WTC11 (cell line): Measurements from ENCODE around the gene CLASP2. TPM values are rescaled to one million over a fixed set of nuclear protein-coding genes. Genes with fewer than 3 reads are reported as not detected.

ENCODE experiments used
- ATAC-seq: fragments of 200-7000 bp; cut with Tn5 transposase; 2 replicates; pipeline ENCODE4 v1.10.0; 2021; ENCODE audit warnings: mild to moderate bottlenecking, moderate library complexity
- CTCF ChIA-PET: fragments of 300-600 bp; sonication (Branson Sonifier 250); formaldehyde crosslinking; loops from one replicate; lab custom pipeline; 2021; ENCODE audit warnings: antibody characterized with exemption; lab: Charles Lee
- POLR2A ChIA-PET: fragments of 350-600 bp; sonication (Branson Sonifier 250); formaldehyde crosslinking; loops from one replicate; lab custom pipeline; 2021; ENCODE audit warnings: antibody characterized with exemption; lab: Charles Lee
- DNase-seq: peaks from one replicate; pipeline ENCODE4 v3.0.0; 2021; ENCODE audit warnings: low spot score
- H3K27ac Mint-ChIP-seq: 2 replicates; pipeline ENCODE4 v1.8.0; 2021; ENCODE audit warnings: mixed read lengths
- H3K27me3 Mint-ChIP-seq: 2 replicates; pipeline ENCODE4 v1.8.0; 2021; ENCODE audit warnings: low read depth, mild to moderate bottlenecking, moderate library complexity, mixed read lengths
- H3K36me3 Mint-ChIP-seq: 2 replicates; pipeline ENCODE4 v1.8.0; 2021; ENCODE audit warnings: mixed read lengths
- H3K4me1 Mint-ChIP-seq: 2 replicates; pipeline ENCODE4 v1.8.0; 2022; ENCODE audit warnings: mixed read lengths
- H3K4me3 Mint-ChIP-seq: 2 replicates; pipeline ENCODE4 v1.8.0; 2021; ENCODE audit warnings: mild to moderate bottlenecking, moderate library complexity, mixed read lengths
- H3K9me3 Mint-ChIP-seq: 2 replicates; pipeline ENCODE4 v1.8.0; 2021; ENCODE audit warnings: mixed read lengths
- ATF1 ChIP-seq: sonication (generic); formaldehyde crosslinking; IDR thresholded peaks from 2 replicates; pipeline ENCODE4 v1.8.1; 2023; ENCODE audit warnings: mild to moderate bottlenecking, moderate library complexity, missing genetic modification reagents
- CREB1 ChIP-seq: sonication (generic); formaldehyde crosslinking; IDR thresholded peaks from 2 replicates; pipeline ENCODE4 v1.8.0; 2023; ENCODE audit warnings: mild to moderate bottlenecking, missing genetic modification reagents
- FOXP1 ChIP-seq: sonication (generic); formaldehyde crosslinking; IDR thresholded peaks from 2 replicates; pipeline ENCODE4 v1.8.0; 2022; ENCODE audit warnings: missing genetic modification reagents, mild to moderate bottlenecking, moderate library complexity, borderline replicate concordance
- GTF2I ChIP-seq: fragments of 250-450 bp; sonication (Bioruptor Pico); conservative IDR thresholded peaks from 2 replicates; pipeline ENCODE4 v1.4.0; 2021; ENCODE audit warnings: mild to moderate bottlenecking
- HMGA2 ChIP-seq: fragments of 250-450 bp; sonication (Bioruptor Pico); IDR thresholded peaks from 2 replicates; pipeline ENCODE4 v1.4.0; 2021; ENCODE audit warnings: mild to moderate bottlenecking, moderate library complexity
- IRF2 ChIP-seq: sonication (generic); formaldehyde crosslinking; IDR thresholded peaks from 2 replicates; pipeline ENCODE4 v1.8.0; 2022; ENCODE audit warnings: low read depth, missing genetic modification reagents, borderline replicate concordance
- MYBL2 ChIP-seq: sonication (generic); formaldehyde crosslinking; IDR thresholded peaks from 2 replicates; pipeline ENCODE4 v1.8.1; 2023; ENCODE audit warnings: mild to moderate bottlenecking, moderate library complexity, missing genetic modification reagents
- NFATC4 ChIP-seq: fragments of 250-450 bp; sonication (Bioruptor Pico); IDR thresholded peaks from 2 replicates; pipeline ENCODE4 v1.9.0; 2021; ENCODE audit warnings: mild to moderate bottlenecking
- NR3C1 ChIP-seq: sonication (generic); formaldehyde crosslinking; conservative IDR thresholded peaks from 2 replicates; pipeline ENCODE4 v1.8.1; 2023; ENCODE audit warnings: low read depth, mild to moderate bottlenecking, missing genetic modification reagents
- PRRX2 ChIP-seq: fragments of 250-450 bp; sonication (Bioruptor Pico); IDR thresholded peaks from 2 replicates; pipeline ENCODE4 v1.8.0; 2021; ENCODE audit warnings: mild to moderate bottlenecking
- RELA ChIP-seq: sonication (generic); formaldehyde crosslinking; IDR thresholded peaks from 2 replicates; pipeline ENCODE4 v1.8.1; 2022; ENCODE audit warnings: missing genetic modification reagents, mild to moderate bottlenecking, borderline replicate concordance
- SMAD4 ChIP-seq: sonication (generic); formaldehyde crosslinking; IDR thresholded peaks from 2 replicates; pipeline ENCODE4 v1.8.0; 2022; ENCODE audit warnings: mild to moderate bottlenecking, missing genetic modification reagents
- ZNF219 ChIP-seq: sonication (generic); formaldehyde crosslinking; IDR thresholded peaks from 2 replicates; pipeline ENCODE4 v1.8.0; 2023; ENCODE audit warnings: missing genetic modification reagents, mild to moderate bottlenecking, borderline replicate concordance
- total RNA-seq: library from RNA; stranded (reverse); gene quantifications from 3 replicates; pipeline ENCODE4 v1.2.3, GENCODE V29; 2021
- TF ChIP-seq, protein P1 (sequence below): sonication (generic); formaldehyde crosslinking; IDR thresholded peaks from 2 replicates; pipeline ENCODE4 v1.8.0; 2023; ENCODE audit warnings: missing genetic modification reagents, mild to moderate bottlenecking, borderline replicate concordance
- TF ChIP-seq, protein P2 (sequence below): fragments of 250-450 bp; sonication (Bioruptor Pico); IDR thresholded peaks from 2 replicates; pipeline ENCODE4 v1.9.0; 2021; ENCODE audit warnings: mild to moderate bottlenecking
- TF ChIP-seq, protein P3 (sequence below): sonication (generic); formaldehyde crosslinking; IDR thresholded peaks from 2 replicates; pipeline ENCODE4 v1.8.0; 2022; ENCODE audit warnings: mild to moderate bottlenecking, missing genetic modification reagents
- TF ChIP-seq, protein P4 (sequence below): sonication (generic); formaldehyde crosslinking; IDR thresholded peaks from 2 replicates; pipeline ENCODE4 v1.8.1; 2022; ENCODE audit warnings: low read depth, mild to moderate bottlenecking, moderate library complexity, missing genetic modification reagents, borderline replicate concordance
- TF ChIP-seq, protein P5 (sequence below): fragments of 250-450 bp; sonication (Bioruptor Pico); IDR thresholded peaks from 2 replicates; pipeline ENCODE4 v2.1.2; 2022; ENCODE audit warnings: mild to moderate bottlenecking, moderate library complexity

The CLASP2 gene
- total RNA-seq, 1 experiment from 2014 or later: 56.7 TPM

DNA sequence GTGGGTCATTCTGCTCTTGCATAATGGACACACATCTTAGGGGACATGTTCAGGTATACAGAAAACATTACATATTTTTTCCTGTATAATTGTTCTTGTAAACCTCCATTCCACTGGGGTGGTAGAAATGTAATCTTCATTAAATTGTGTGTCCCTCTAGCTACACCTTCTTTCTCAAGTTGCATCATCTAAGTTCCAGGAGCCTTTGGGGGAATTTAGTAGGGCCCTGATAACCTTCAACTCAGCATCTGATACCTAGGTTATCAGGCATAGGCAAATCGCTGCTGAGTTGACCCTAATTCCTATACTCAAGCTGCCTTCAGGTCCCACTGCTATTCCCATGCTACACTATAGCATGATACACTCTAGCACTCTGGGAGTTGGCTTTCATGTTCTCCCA lies 19.1 kb upstream of the CLASP2 start:
- no peaks in the 10 kb centered on the region; the same call in none of the 2 replicates for H3K27me3 Mint-ChIP-seq
- DNase-seq (no peak), ATAC-seq (no peak)
- peaks cover 14% of the 10 kb centered on the region for H3K9me3 Mint-ChIP-seq
- H3K4me3 Mint-ChIP-seq: no peak overlapping the region
- H3K27ac Mint-ChIP-seq: no peak overlapping the region
- ChIA-PET CTCF (no interaction called here), POLR2A (no interaction called here)
- no peaks in the 10 kb centered on the region for H3K4me1 Mint-ChIP-seq
- H3K36me3 Mint-ChIP-seq: peaks cover 11% of the 10 kb centered on the region
- TF ChIP-seq CREB1 (CRISPR knock-in tag) (no peak), NFATC4 (no peak), IRF2 (CRISPR knock-in tag) (no peak), PRRX2 (CRISPR knock-in tag) (no peak), MYBL2 (no peak), RELA (CRISPR knock-in tag) (no peak), FOXP1 (no peak), HMGA2 (no peak), NR3C1 (CRISPR knock-in tag) (no peak), ZNF219 (no peak), SMAD4 (no peak), GTF2I (no peak)
- TF ChIP-seq, protein P1, sequence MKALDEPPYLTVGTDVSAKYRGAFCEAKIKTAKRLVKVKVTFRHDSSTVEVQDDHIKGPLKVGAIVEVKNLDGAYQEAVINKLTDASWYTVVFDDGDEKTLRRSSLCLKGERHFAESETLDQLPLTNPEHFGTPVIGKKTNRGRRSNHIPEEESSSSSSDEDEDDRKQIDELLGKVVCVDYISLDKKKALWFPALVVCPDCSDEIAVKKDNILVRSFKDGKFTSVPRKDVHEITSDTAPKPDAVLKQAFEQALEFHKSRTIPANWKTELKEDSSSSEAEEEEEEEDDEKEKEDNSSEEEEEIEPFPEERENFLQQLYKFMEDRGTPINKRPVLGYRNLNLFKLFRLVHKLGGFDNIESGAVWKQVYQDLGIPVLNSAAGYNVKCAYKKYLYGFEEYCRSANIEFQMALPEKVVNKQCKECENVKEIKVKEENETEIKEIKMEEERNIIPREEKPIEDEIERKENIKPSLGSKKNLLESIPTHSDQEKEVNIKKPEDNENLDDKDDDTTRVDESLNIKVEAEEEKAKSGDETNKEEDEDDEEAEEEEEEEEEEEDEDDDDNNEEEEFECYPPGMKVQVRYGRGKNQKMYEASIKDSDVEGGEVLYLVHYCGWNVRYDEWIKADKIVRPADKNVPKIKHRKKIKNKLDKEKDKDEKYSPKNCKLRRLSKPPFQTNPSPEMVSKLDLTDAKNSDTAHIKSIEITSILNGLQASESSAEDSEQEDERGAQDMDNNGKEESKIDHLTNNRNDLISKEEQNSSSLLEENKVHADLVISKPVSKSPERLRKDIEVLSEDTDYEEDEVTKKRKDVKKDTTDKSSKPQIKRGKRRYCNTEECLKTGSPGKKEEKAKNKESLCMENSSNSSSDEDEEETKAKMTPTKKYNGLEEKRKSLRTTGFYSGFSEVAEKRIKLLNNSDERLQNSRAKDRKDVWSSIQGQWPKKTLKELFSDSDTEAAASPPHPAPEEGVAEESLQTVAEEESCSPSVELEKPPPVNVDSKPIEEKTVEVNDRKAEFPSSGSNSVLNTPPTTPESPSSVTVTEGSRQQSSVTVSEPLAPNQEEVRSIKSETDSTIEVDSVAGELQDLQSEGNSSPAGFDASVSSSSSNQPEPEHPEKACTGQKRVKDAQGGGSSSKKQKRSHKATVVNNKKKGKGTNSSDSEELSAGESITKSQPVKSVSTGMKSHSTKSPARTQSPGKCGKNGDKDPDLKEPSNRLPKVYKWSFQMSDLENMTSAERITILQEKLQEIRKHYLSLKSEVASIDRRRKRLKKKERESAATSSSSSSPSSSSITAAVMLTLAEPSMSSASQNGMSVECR (CRISPR knock-in tag): no peak
- TF ChIP-seq, protein P2, sequence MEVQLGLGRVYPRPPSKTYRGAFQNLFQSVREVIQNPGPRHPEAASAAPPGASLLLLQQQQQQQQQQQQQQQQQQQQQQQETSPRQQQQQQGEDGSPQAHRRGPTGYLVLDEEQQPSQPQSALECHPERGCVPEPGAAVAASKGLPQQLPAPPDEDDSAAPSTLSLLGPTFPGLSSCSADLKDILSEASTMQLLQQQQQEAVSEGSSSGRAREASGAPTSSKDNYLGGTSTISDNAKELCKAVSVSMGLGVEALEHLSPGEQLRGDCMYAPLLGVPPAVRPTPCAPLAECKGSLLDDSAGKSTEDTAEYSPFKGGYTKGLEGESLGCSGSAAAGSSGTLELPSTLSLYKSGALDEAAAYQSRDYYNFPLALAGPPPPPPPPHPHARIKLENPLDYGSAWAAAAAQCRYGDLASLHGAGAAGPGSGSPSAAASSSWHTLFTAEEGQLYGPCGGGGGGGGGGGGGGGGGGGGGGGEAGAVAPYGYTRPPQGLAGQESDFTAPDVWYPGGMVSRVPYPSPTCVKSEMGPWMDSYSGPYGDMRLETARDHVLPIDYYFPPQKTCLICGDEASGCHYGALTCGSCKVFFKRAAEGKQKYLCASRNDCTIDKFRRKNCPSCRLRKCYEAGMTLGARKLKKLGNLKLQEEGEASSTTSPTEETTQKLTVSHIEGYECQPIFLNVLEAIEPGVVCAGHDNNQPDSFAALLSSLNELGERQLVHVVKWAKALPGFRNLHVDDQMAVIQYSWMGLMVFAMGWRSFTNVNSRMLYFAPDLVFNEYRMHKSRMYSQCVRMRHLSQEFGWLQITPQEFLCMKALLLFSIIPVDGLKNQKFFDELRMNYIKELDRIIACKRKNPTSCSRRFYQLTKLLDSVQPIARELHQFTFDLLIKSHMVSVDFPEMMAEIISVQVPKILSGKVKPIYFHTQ (CRISPR knock-in tag): no peak
- TF ChIP-seq, protein P3, sequence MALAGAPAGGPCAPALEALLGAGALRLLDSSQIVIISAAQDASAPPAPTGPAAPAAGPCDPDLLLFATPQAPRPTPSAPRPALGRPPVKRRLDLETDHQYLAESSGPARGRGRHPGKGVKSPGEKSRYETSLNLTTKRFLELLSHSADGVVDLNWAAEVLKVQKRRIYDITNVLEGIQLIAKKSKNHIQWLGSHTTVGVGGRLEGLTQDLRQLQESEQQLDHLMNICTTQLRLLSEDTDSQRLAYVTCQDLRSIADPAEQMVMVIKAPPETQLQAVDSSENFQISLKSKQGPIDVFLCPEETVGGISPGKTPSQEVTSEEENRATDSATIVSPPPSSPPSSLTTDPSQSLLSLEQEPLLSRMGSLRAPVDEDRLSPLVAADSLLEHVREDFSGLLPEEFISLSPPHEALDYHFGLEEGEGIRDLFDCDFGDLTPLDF (CRISPR knock-in tag): no peak
- TF ChIP-seq, protein P4, sequence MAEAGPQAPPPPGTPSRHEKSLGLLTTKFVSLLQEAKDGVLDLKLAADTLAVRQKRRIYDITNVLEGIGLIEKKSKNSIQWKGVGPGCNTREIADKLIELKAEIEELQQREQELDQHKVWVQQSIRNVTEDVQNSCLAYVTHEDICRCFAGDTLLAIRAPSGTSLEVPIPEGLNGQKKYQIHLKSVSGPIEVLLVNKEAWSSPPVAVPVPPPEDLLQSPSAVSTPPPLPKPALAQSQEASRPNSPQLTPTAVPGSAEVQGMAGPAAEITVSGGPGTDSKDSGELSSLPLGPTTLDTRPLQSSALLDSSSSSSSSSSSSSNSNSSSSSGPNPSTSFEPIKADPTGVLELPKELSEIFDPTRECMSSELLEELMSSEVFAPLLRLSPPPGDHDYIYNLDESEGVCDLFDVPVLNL (CRISPR knock-in tag): no peak

DNA sequence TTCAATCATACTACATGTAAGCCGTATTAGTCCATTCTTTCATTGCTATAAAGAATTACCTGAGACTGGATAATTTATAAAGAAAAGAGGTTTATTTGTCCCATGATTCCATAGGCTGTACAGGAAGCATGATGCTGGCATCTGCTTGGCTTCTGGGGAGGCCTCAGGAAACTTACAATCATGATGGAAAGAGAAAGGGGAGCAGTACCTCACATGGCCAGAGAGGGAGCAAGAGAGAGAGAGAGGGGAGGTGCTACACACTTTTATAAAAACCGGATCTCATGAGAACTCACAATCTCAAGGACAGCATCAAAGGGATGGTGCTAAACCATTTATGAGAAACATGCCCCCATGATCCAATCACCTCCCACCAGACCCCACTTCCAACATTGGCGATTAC lies 14.3 kb upstream of the CLASP2 start:
- Mint-ChIP-seq H3K27me3 (no peaks in the 10 kb centered on the region; the same call in none of the 2 replicates), H3K27ac (no peak overlapping the region), H3K9me3 (peaks cover 23% of the 10 kb centered on the region), H3K36me3 (peaks cover 18% of the 10 kb centered on the region), H3K4me3 (no peak overlapping the region), H3K4me1 (no peaks in the 10 kb centered on the region)
- CTCF ChIA-PET: no interaction called here
- POLR2A ChIA-PET: no interaction called here
- DNase-seq: no peak
- TF ChIP-seq, protein P5, sequence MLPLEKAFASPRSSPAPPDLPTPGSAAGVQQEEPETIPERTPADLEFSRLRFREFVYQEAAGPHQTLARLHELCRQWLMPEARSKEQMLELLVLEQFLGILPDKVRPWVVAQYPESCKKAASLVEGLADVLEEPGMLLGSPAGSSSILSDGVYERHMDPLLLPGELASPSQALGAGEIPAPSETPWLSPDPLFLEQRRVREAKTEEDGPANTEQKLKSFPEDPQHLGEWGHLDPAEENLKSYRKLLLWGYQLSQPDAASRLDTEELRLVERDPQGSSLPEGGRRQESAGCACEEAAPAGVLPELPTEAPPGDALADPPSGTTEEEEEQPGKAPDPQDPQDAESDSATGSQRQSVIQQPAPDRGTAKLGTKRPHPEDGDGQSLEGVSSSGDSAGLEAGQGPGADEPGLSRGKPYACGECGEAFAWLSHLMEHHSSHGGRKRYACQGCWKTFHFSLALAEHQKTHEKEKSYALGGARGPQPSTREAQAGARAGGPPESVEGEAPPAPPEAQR: 0 out of 2 replicates have a peak, but pooled peaks have one; percentile 9
- TF ChIP-seq ATF1 (CRISPR knock-in tag): no peak
- no peak for ATAC-seq
